Ishikawa (cell line): ENCODE results near the gene CDIP1.

Experiments
- CEBPB ChIP-seq: IDR thresholded peaks from 2 replicates; pipeline ENCODE4 v1.6.1; 2012
- CREB1 ChIP-seq: IDR thresholded peaks from 2 replicates; pipeline ENCODE4 v1.6.1; 2012; ENCODE audit warnings: low read depth
- EGR1 ChIP-seq: IDR thresholded peaks from 2 replicates; pipeline ENCODE4 v1.6.1; 2012
- EP300 ChIP-seq: IDR thresholded peaks from 2 replicates; pipeline ENCODE4 v1.6.1; 2012; ENCODE audit warnings: borderline replicate concordance
- FOXM1 ChIP-seq: IDR thresholded peaks from 2 replicates; pipeline ENCODE4 v1.6.1; 2012; ENCODE audit warnings: low read depth, borderline replicate concordance
- NFIC ChIP-seq: IDR thresholded peaks from 2 replicates; pipeline ENCODE4 v1.6.1; 2012
- RAD21 ChIP-seq: IDR thresholded peaks from 2 replicates; pipeline ENCODE4 v1.6.1; 2012; ENCODE audit warnings: low read depth
- REST ChIP-seq: IDR thresholded peaks from 2 replicates; pipeline ENCODE4 v1.6.1; 2012; ENCODE audit warnings: low read depth, mild to moderate bottlenecking
- TAF1 ChIP-seq: IDR thresholded peaks from 2 replicates; pipeline ENCODE4 v1.6.1; 2012; ENCODE audit warnings: low read depth, mild to moderate bottlenecking
- TEAD4 ChIP-seq: IDR thresholded peaks from 2 replicates; pipeline ENCODE4 v1.6.1; 2012
- YY1 ChIP-seq: IDR thresholded peaks from 2 replicates; pipeline ENCODE4 v1.6.1; 2012; ENCODE audit warnings: low read depth
- TF ChIP-seq, protein P1 (sequence below): IDR thresholded peaks from 2 replicates; pipeline ENCODE4 v1.6.1; 2012

GRCh38 chr16:4561596-4561995 lies 23.0 kb upstream of the CDIP1 start:
- TF ChIP-seq REST (no peak), EP300 (no peak), NFIC (no peak), FOXM1 (no peak), TAF1 (no peak), CEBPB (no peak), YY1 (no peak), RAD21 (no peak), EGR1 (no peak), CREB1 (no peak), TEAD4 (no peak)
- TF ChIP-seq, protein P1, sequence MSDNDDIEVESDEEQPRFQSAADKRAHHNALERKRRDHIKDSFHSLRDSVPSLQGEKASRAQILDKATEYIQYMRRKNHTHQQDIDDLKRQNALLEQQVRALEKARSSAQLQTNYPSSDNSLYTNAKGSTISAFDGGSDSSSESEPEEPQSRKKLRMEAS: no peak
